HepG2 (cell line): ENCODE results near the gene C13orf42. TPM values are rescaled to one million over a fixed set of nuclear protein-coding genes. Genes with fewer than 3 reads are reported as not detected.

Experiments
- ATAC-seq: fragments of 200-7000 bp; cut with Tn5 transposase; 3 replicates; pipeline ENCODE4 v1.9.1; 2020; ENCODE audit warnings: mild to moderate bottlenecking, moderate library complexity
- BruUV-seq: library from RNA; stranded (reverse); fragments of 400-500 nt; replicated peaks from 2 replicates; lab custom pipeline; 2021; lab: Mats Ljungman, UMichigan
- CTCF ChIA-PET: fragments of 300-600 bp; formaldehyde crosslinking; extraction: SDS; loops from one replicate; lab custom pipeline; 2021; ENCODE audit warnings: low total read pairs, inconsistent platforms, low intra/inter-chr PET ratio; lab: Yijun Ruan, JAX
- POLR2A ChIA-PET: fragments of 350-600 bp; sonication (Branson Sonifier 250); formaldehyde crosslinking; loops from one replicate; lab custom pipeline; 2020; ENCODE audit warnings: antibody characterized with exemption, inconsistent platforms; lab: Yijun Ruan, JAX
- DNase-seq: peaks from one replicate; pipeline ENCODE4 v3.0.0-alpha.2; 2015; ENCODE audit warnings: low spot score
- FAIRE-seq: peaks from 3 replicates; lab custom pipeline; 2011; peaks lifted over from hg19 to GRCh38; lab: Jason Lieb, UNC
- H2AFZ ChIP-seq: one replicate; pipeline ENCODE4 v1.6.1; 2011; ENCODE audit warnings: low read length, inconsistent platforms
- H3K27ac ChIP-seq: fragments of 300-600 bp; 3 replicates; pipeline ENCODE4 v1.8.0; 2011; ENCODE audit warnings: mixed run types, mild to moderate bottlenecking, mixed read lengths, low read length, inconsistent platforms; ENCODE audit not compliant: insufficient read depth; ENCODE audit errors: extremely low read length
- H3K27me3 ChIP-seq, 2 experiments: fragments of 200-600 bp in 1 of 2; 2 replicates in 1 of 2; 3 replicates in 1 of 2; pipeline versions ENCODE4 v1.6.0 to v1.8.0; 2011; ENCODE audit warnings: low read length in 2 of 2, mild to moderate bottlenecking in 2 of 2, moderate library complexity in 2 of 2, inconsistent platforms in 1 of 2; ENCODE audit not compliant: insufficient read depth in 2 of 2, control insufficient read depth in 1 of 2
- H3K36me3 ChIP-seq, 2 experiments: fragments of 200-600 bp in 1 of 2; replicated peaks in 1 of 2; 2 replicates in 1 of 2; 3 replicates in 1 of 2; pipeline versions ENCODE4 v1.5.1 to v1.8.0; 2011; ENCODE audit warnings: low read length in 2 of 2, inconsistent platforms in 1 of 2; ENCODE audit not compliant: insufficient read depth in 2 of 2, control insufficient read depth in 1 of 2
- H3K4me1 ChIP-seq: 2 replicates; pipeline ENCODE4 v1.5.1; 2012; ENCODE audit warnings: low read length, inconsistent platforms; ENCODE audit not compliant: insufficient read depth
- H3K4me2 ChIP-seq: 2 replicates; pipeline ENCODE4 v1.6.0; 2011; ENCODE audit warnings: low read depth, low read length, inconsistent platforms
- H3K4me3 ChIP-seq, 3 experiments: fragments of 200-600 bp in 1 of 3; sonication (generic), shearing (Covaris generic) in 1 of 3; replicated peaks in 1 of 3; 2 replicates each; pipeline ENCODE4 v1.5.1; 2011 to 2016; ENCODE audit warnings: low read length in 3 of 3, inconsistent platforms in 2 of 3, low read depth in 2 of 3, mild to moderate bottlenecking in 2 of 3, control low read depth in 1 of 3, mixed read lengths in 1 of 3; ENCODE audit not compliant: insufficient read depth in 1 of 3
- H3K79me2 ChIP-seq: one replicate; pipeline ENCODE4 v1.6.1; 2011; ENCODE audit warnings: low read length, inconsistent platforms; ENCODE audit not compliant: insufficient read depth
- H3K9ac ChIP-seq: 2 replicates; pipeline ENCODE4 v1.6.0; 2011; ENCODE audit warnings: mild to moderate bottlenecking, low read depth, low read length, inconsistent platforms; ENCODE audit not compliant: insufficient read depth
- H3K9me3 ChIP-seq: 2 replicates; pipeline ENCODE4 v1.5.1; 2012; ENCODE audit warnings: mild to moderate bottlenecking, low read length
- H4K20me1 ChIP-seq: 2 replicates; pipeline ENCODE4 v1.6.0; 2011; ENCODE audit warnings: inconsistent platforms, mild to moderate bottlenecking, low read length, moderate library complexity; ENCODE audit not compliant: insufficient read depth
- ATF7 ChIP-seq, 2 experiments: fragments of 450-650 bp in 1 of 2; sonication (generic) in 1 of 2; formaldehyde crosslinking in 1 of 2; IDR thresholded peaks; 2 replicates each; pipeline versions ENCODE4 v1.4.0 to v1.6.1; 2016 to 2020; ENCODE audit warnings: antibody characterized with exemption in 1 of 2, mild to moderate bottlenecking in 1 of 2, missing genetic modification reagents in 1 of 2
- CHD2 ChIP-seq: IDR thresholded peaks from 2 replicates; pipeline ENCODE4 v1.6.1; 2011; ENCODE audit warnings: low read depth, low read length, improper control_type of control experiment
- MTA3 ChIP-seq: sonication (generic); formaldehyde crosslinking; IDR thresholded peaks from 2 replicates; pipeline ENCODE4 v1.4.0; 2020; ENCODE audit warnings: missing genetic modification reagents
- NKX3-1 ChIP-seq: sonication (generic); formaldehyde crosslinking; IDR thresholded peaks from 2 replicates; pipeline ENCODE4 v1.5.0; 2020; ENCODE audit warnings: missing genetic modification reagents
- SSRP1 ChIP-seq: IDR thresholded peaks from 2 replicates; pipeline ENCODE4 v1.6.1; 2016; ENCODE audit warnings: control low read depth
- ZFP41 ChIP-seq: sonication (generic); formaldehyde crosslinking; IDR thresholded peaks from 2 replicates; pipeline ENCODE4 v1.4.0; 2020; ENCODE audit warnings: mild to moderate bottlenecking, missing genetic modification reagents, borderline replicate concordance
- ZNF292 ChIP-seq: sonication (generic); formaldehyde crosslinking; IDR thresholded peaks from 2 replicates; pipeline ENCODE4 v1.8.1; 2022; ENCODE audit warnings: mild to moderate bottlenecking, low read depth, missing genetic modification reagents, borderline replicate concordance
- ZNF30 ChIP-seq: sonication (generic); formaldehyde crosslinking; IDR thresholded peaks from 2 replicates; pipeline ENCODE4 v1.5.0; 2020; ENCODE audit warnings: mild to moderate bottlenecking, missing genetic modification reagents
- ZSCAN5A ChIP-seq: sonication (generic); formaldehyde crosslinking; IDR thresholded peaks from 2 replicates; pipeline ENCODE4 v1.8.0; 2022; ENCODE audit warnings: mild to moderate bottlenecking, missing genetic modification reagents, borderline replicate concordance
- WGBS: methylation state at CpG from one replicate; pipeline ENCODE4 v1.1.6; 2017; ENCODE audit warnings: low lambda C conversion rate; 5-methylcytosine and 5-hydroxymethylcytosine counted together
- in situ Hi-C: cut with HindIII; loops from 2 replicates; pipeline ENCODE4 v1.10.0; 2017; ENCODE audit warnings: low pct_unique_long_range_greater_than_20kb; ENCODE audit not compliant: extremely low pct_ligation_motif_present
- intact Hi-C: fragments of 100-400 bp; cut with micrococcal nuclease; formaldehyde crosslinking; loops from one replicate; pipeline ENCODE4 v1.10.0; 2022; ENCODE audit not compliant: unreplicated experiment
- polyA plus RNA-seq, 8 experiments: library from polyadenylated mRNA; depleted of rRNA in 3 of 8; stranded (reverse) in 7 of 8; unstranded in 1 of 8; fragments of >200 nt; fragmentation: Illumina TruSeq in 4 of 8; extraction: Trizol in 4 of 8; gene quantifications; 2 replicates each; pipeline versions ENCODE4 v1.2.1 to v1.2.3, GENCODE V29; 2011 to 2016; ENCODE audit warnings: low read depth in 4 of 8, missing spikeins in 1 of 8, mixed read lengths in 1 of 8; ENCODE audit not compliant: insufficient read depth in 1 of 8
- total RNA-seq, 5 experiments: library from RNA; depleted of rRNA; stranded (reverse); fragments of >200 nt; fragmentation: Illumina TruSeq; extraction: Trizol; gene quantifications; 2 replicates each; pipeline ENCODE4 v1.2.3, GENCODE V29; 2016; ENCODE audit warnings: low read depth in 1 of 5
- TF ChIP-seq, protein P1 (sequence below): sonication (generic); formaldehyde crosslinking; IDR thresholded peaks from 2 replicates; pipeline ENCODE4 v1.4.0; 2020; ENCODE audit warnings: mild to moderate bottlenecking, missing genetic modification reagents

C13orf42 gene
- total and polyA plus RNA-seq, 2 of the 13 experiments (the other 11 are each of a cell fraction or from before 2014, with no cell fraction given) = not detected

DNA sequence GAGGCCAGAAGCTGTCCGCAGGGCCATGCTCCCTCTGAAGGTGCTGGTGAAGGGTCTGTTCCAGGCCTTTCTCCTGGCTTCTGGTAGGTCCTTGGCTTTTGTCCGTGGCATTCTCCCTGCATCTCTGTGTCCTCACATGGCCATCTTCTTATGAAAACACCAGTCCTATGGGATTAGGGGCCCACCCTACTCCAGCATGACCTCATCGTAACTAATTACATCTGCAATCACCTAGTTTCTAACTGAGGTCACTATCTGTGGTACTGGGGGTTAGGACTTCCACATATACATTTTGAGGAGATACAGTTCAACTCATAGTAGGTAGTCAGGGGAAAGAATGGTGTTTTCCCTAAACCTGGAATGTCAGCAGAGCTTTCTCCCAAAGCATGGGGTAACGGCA lies 3.1 kb downstream of the C13orf42 start:
- no peaks in the 10 kb centered on the region for H4K20me1 ChIP-seq
- H3K36me3 ChIP-seq = no peaks in the 10 kb centered on the region
- WGBS = 47% methylated on average over 2 of the region's 4 CpGs
- no TSS peak for BruUV-seq
- intact Hi-C loops (no loop called here), in situ Hi-C loops (no loop called here)
- no peak overlapping the region for H3K27ac ChIP-seq
- DNase-seq (no peak), FAIRE-seq (no peak), ATAC-seq (no peak)
- H3K4me3 ChIP-seq = no peak overlapping the region
- peaks cover 2 to 72% of the 10 kb centered on the region in 2 experiments for H3K27me3 ChIP-seq
- POLR2A ChIA-PET = no interaction called here
- H3K9ac ChIP-seq = no peak overlapping the region
- H3K4me1 ChIP-seq = no peaks in the 10 kb centered on the region
- TF ChIP-seq NKX3-1 (CRISPR knock-in tag) = no peak
- TF ChIP-seq CHD2 = no peak
- TF ChIP-seq, protein P1, sequence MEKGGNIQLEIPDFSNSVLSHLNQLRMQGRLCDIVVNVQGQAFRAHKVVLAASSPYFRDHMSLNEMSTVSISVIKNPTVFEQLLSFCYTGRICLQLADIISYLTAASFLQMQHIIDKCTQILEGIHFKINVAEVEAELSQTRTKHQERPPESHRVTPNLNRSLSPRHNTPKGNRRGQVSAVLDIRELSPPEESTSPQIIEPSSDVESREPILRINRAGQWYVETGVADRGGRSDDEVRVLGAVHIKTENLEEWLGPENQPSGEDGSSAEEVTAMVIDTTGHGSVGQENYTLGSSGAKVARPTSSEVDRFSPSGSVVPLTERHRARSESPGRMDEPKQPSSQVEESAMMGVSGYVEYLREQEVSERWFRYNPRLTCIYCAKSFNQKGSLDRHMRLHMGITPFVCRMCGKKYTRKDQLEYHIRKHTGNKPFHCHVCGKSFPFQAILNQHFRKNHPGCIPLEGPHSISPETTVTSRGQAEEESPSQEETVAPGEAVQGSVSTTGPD = no peak
- TF ChIP-seq ZNF292 = no peak
- TF ChIP-seq MTA3 (CRISPR knock-in tag) = no peak
- peak; percentile 33; the same call in 1 of the 2 replicates for TF ChIP-seq ATF7 (IDR thresholded peaks at IDR 0.05)
- no peak for TF ChIP-seq ATF7 (CRISPR knock-in tag; IDR thresholded peaks at IDR 0.05)
- TF ChIP-seq SSRP1 (CRISPR knock-in tag) = no peak
- no peak for TF ChIP-seq ZNF30 (CRISPR knock-in tag)
- H3K79me2 ChIP-seq = no peaks in the 10 kb centered on the region
- CTCF ChIA-PET = no interaction called here
- H2AFZ ChIP-seq = no peak overlapping the region
- no peaks in the 10 kb centered on the region for H3K9me3 ChIP-seq
- no peak overlapping the region for H3K4me2 ChIP-seq

- no peak overlapping the region for H3K27ac ChIP-seq
- no peaks in the 10 kb centered on the region for H3K9me3 ChIP-seq
- no peaks in the 10 kb centered on the region for H3K4me1 ChIP-seq
- 0% methylated on average over 3 of the region's 4 CpGs for WGBS
- BruUV-seq = no TSS peak
- peaks cover 2 to 54% of the 10 kb centered on the region in 2 experiments; a peak in 4 of 5 replicates for H3K27me3 ChIP-seq
- no peak overlapping the region for H3K9ac ChIP-seq
- FAIRE-seq = no peak
- ATAC-seq = no peak
- in situ Hi-C loops = no loop called here
- no peaks in the 10 kb centered on the region for H3K36me3 ChIP-seq
- no peaks in the 10 kb centered on the region for H3K79me2 ChIP-seq
- H2AFZ ChIP-seq = no peak overlapping the region
- no peaks in the 10 kb centered on the region for H4K20me1 ChIP-seq
- ChIA-PET POLR2A (no interaction called here), CTCF (no interaction called here)
- no peak for DNase-seq
- no peak overlapping the region for H3K4me3 ChIP-seq
- intact Hi-C loops = no loop called here
- no peak overlapping the region for H3K4me2 ChIP-seq
- no peak for TF ChIP-seq ZFP41 (CRISPR knock-in tag)
- no peak for TF ChIP-seq ZSCAN5A (CRISPR knock-in tag)
- TF ChIP-seq, all 625 proteins: peak for 0
Observed at GRCh38 chr13:51105046-51105445, 6.0 kb downstream of the C13orf42 start.
